GM19099 (cell line): ENCODE measurements around the gene RAB40B.
A peak's percentile ranks its signal among the peaks of the same experiment; 100 is the strongest.

ENCODE experiments used
- POLR2A ChIP-seq: IDR thresholded peaks from 3 replicates; pipeline ENCODE4 v1.6.1; 2011; ENCODE audit warnings: low read depth; ENCODE audit not compliant: insufficient read length; ENCODE audit errors: extremely low read depth

RAB40B gene

GRCh38 chr17:82723169-82723807 is 24.8 kb upstream of the RAB40B start:
- no peak for TF ChIP-seq POLR2A

- no peak for TF ChIP-seq POLR2A
Measured at GRCh38 chr17:82722341-82723013, 24.0 kb upstream of the RAB40B start.

GRCh38 chr17:82720204-82720603 is 21.7 kb upstream of the RAB40B start:
- TF ChIP-seq POLR2A = no peak

GRCh38 chr17:82718986-82719685 is 20.6 kb upstream of the RAB40B start:
- no peak for TF ChIP-seq POLR2A

- peak; percentile 78 for TF ChIP-seq POLR2A
Measured at GRCh38 chr17:82716203-82717010, 17.9 kb upstream of the RAB40B start, which contains the start of gene FN3KRP. TSS of gene FN3KRP (plus strand) at chr17:82716706. CDS start at chr17:82716756, 50 bp downstream.

- TF ChIP-seq POLR2A = no peak
Measured at GRCh38 chr17:82713071-82713723, 14.7 kb upstream of the RAB40B start.

GRCh38 chr17:82710499-82711232 is 12.2 kb upstream of the RAB40B start:
- TF ChIP-seq POLR2A = no peak

GRCh38 chr17:82709676-82710498 is 11.4 kb upstream of the RAB40B start:
- TF ChIP-seq POLR2A = no peak

GRCh38 chr17:82709024-82709675 is 10.7 kb upstream of the RAB40B start:
- TF ChIP-seq POLR2A = no peak

- no peak for TF ChIP-seq POLR2A
Measured at GRCh38 chr17:82705756-82706155, 7.3 kb upstream of the RAB40B start.

- TF ChIP-seq POLR2A = no peak
Measured at GRCh38 chr17:82704886-82705285, 6.4 kb upstream of the RAB40B start.
